ENCODE data around the gene METAP2.

DNA sequence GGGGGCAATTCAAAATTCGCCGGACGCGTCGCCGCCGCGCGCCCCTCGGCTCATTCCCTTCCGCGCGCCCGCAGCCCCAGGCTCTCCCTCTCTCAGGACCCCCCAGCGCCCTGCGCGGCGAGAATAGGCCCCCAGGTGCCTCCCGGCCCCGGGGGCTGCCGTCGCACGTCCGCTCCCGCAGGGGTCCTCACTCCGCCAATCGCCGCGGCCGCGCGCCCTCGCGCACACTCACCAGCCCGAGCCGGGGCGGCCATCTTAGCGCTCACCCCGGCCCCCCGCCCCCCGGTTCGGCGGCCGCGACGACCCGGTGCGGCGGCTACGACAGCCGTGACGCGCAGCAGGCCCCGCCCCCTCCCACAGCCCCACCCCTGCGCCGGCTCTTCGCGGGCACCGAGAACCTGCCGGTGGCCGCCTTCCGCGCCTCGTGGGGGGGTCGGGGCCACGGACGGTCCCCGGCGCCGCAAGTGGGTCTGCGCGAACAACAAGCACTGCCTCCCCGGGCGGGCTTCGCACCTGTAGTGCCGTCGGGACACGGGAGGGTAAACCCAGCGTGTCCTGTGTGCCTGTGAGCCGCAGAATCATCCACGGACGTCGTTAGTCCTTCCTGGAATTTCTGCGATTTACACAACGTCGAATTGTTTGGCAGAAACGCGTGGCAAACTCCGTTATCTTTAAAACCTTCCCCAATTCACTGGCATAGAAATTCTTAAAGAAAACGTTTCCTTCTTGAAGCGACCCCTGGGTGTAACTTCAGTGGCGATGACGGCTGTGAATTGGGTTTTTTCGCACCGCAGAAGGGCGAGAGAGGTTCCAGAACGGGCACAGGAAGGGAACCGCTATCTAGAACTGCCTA is 74.8 kb downstream of the METAP2 start:
- TF ChIP-seq, protein P1, sequence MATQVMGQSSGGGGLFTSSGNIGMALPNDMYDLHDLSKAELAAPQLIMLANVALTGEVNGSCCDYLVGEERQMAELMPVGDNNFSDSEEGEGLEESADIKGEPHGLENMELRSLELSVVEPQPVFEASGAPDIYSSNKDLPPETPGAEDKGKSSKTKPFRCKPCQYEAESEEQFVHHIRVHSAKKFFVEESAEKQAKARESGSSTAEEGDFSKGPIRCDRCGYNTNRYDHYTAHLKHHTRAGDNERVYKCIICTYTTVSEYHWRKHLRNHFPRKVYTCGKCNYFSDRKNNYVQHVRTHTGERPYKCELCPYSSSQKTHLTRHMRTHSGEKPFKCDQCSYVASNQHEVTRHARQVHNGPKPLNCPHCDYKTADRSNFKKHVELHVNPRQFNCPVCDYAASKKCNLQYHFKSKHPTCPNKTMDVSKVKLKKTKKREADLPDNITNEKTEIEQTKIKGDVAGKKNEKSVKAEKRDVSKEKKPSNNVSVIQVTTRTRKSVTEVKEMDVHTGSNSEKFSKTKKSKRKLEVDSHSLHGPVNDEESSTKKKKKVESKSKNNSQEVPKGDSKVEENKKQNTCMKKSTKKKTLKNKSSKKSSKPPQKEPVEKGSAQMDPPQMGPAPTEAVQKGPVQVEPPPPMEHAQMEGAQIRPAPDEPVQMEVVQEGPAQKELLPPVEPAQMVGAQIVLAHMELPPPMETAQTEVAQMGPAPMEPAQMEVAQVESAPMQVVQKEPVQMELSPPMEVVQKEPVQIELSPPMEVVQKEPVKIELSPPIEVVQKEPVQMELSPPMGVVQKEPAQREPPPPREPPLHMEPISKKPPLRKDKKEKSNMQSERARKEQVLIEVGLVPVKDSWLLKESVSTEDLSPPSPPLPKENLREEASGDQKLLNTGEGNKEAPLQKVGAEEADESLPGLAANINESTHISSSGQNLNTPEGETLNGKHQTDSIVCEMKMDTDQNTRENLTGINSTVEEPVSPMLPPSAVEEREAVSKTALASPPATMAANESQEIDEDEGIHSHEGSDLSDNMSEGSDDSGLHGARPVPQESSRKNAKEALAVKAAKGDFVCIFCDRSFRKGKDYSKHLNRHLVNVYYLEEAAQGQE (IDR thresholded peaks at IDR 0.05; ENCODE audit: insufficient read depth in 1 of 2, low read depth in 2 of 2, low read length in 2 of 2): no peak
- no peak for TF ChIP-seq TAF1 (IDR thresholded peaks at IDR 0.05; ENCODE audit: borderline replicate concordance, insufficient read depth, low read length)
